ENCODE data around the gene JARID2.

The JARID2 gene

GRCh38 chr6:15520626-15521203, 274.8 kb downstream of the JARID2 start:
- DNase-seq (ENCODE audit: low read depth in 2 of 2) = no peak

- DNase-seq (ENCODE audit: low read depth in 2 of 2) = no peak
Observed at GRCh38 chr6:15521582-15521981, 275.7 kb downstream of the JARID2 start.

- DNase-seq (ENCODE audit: low read depth in 2 of 2) = no peak
Observed at GRCh38 chr6:15522026-15522425, 276.2 kb downstream of the JARID2 start.

- DNase-seq (ENCODE audit: low read depth in 2 of 2) = no peak
Observed at GRCh38 chr6:15522427-15522826, 276.6 kb downstream of the JARID2 start.

GRCh38 chr6:15522856-15523529, 277.1 kb downstream of the JARID2 start:
- DNase-seq (ENCODE audit: low read depth in 2 of 2) = no peak

GRCh38 chr6:15523679-15524630, 278.1 kb downstream of the JARID2 start:
- DNase-seq (ENCODE audit: low read depth in 2 of 2) = no peak

- DNase-seq (ENCODE audit: low read depth in 2 of 2) = no peak
Observed at GRCh38 chr6:15524861-15525401, 279.1 kb downstream of the JARID2 start.

GRCh38 chr6:15526212-15526701, 280.4 kb downstream of the JARID2 start:
- DNase-seq (ENCODE audit: low read depth in 2 of 2) = no peak

GRCh38 chr6:15527838-15528617, 282.2 kb downstream of the JARID2 start:
- DNase-seq (ENCODE audit: low read depth in 2 of 2) = no peak

- DNase-seq (ENCODE audit: low read depth in 2 of 2) = no peak
Observed at GRCh38 chr6:15528870-15529269, 283.0 kb downstream of the JARID2 start.

- no peak for DNase-seq (ENCODE audit: low read depth in 2 of 2)
Observed at GRCh38 chr6:15530411-15530810, 284.5 kb downstream of the JARID2 start.

- DNase-seq (ENCODE audit: low read depth in 2 of 2) = no peak
Observed at GRCh38 chr6:15531973-15532372, 286.1 kb downstream of the JARID2 start.

GRCh38 chr6:15533379-15534026, 287.6 kb downstream of the JARID2 start:
- no peak for DNase-seq (ENCODE audit: low read depth in 2 of 2)

- DNase-seq (ENCODE audit: low read depth in 2 of 2) = no peak
Observed at GRCh38 chr6:15534974-15535373, 289.1 kb downstream of the JARID2 start.

GRCh38 chr6:15535495-15536197, 289.8 kb downstream of the JARID2 start:
- DNase-seq (ENCODE audit: low read depth in 2 of 2) = no peak

- DNase-seq (ENCODE audit: low read depth in 2 of 2) = no peak
Observed at GRCh38 chr6:15536198-15536955, 290.5 kb downstream of the JARID2 start.

- no peak for DNase-seq (ENCODE audit: low read depth in 2 of 2)
Observed at GRCh38 chr6:15538106-15538505, 292.2 kb downstream of the JARID2 start.

- no peak for DNase-seq (ENCODE audit: low read depth in 2 of 2)
Observed at GRCh38 chr6:15538766-15539495, 293.1 kb downstream of the JARID2 start.
